ENCODE measurements around the gene CRY2.
"Not testable (repeated sequence)": the region's sequence is repeated elsewhere in the genome, so short reads cannot be mapped to it uniquely, and the experiment has no call there.

CRY2 gene

DNA sequence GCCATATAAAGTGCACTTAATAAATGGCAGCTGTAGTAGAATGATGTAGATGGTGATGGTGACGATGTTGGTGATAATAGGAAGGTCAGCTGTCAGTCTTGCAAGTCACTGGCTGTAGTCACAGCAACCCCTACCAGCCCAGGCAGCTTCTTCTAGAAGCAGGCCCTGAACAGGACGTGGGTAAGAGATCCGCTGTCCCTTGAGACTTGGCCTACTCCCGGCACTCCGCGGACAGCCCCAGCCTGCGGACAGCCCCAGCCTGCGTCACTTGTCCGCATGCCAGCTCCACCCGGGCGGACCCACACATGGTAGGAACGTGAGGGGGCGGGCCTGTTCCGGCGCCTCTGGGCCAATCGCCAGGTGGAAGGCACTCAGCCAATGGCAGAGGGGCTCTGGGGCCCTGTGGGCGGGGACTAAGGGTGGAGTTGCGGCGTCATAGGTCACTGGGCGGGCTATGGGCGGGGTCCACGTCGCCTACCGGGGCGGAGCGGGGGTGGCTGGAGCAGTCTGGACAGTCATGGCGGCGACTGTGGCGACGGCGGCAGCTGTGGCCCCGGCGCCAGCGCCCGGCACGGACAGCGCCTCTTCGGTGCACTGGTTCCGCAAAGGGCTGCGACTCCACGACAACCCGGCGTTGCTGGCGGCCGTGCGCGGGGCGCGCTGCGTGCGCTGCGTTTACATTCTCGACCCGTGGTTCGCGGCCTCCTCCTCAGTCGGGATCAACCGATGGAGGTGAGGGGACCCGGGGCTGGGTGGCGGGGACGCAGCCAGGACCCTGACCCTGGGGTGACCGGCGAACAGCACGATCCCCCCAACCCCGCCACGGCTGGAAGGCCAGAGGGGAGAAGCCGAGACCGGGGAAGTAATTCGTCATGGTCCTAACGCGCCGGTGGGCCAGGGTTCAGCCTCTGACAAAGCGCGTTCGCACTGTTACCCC lies at the start of gene CRY2:
Gene CRY2 (plus strand): TSS at position 502 of the 937 bp plus-strand sequence. CDS start 16 bp downstream, at position 518.
- peak; percentile 82 for FAIRE-seq

- no peak for FAIRE-seq
Measured at GRCh38 chr11:45798793-45799441, 48.4 kb upstream of the CRY2 start.

DNA sequence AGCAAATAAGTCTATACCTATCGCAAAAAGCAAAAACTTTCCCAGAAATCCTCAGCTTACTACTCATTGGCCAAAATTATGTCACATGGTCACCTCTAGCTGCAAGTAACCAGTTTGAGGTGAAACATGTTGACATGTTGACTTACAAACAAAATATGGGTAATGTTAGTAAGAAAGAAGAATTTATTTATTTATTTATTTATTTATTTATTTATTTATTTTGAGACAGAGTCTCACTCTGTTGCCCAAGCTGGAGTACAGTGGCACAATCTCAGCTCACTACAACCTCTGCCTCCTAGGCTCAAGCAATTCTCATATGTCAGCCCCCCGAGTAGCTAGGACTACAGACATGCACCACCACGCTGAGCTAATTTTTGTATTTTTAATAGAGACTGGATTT lies 47.7 kb upstream of the CRY2 start:
- no peak for FAIRE-seq

DNA sequence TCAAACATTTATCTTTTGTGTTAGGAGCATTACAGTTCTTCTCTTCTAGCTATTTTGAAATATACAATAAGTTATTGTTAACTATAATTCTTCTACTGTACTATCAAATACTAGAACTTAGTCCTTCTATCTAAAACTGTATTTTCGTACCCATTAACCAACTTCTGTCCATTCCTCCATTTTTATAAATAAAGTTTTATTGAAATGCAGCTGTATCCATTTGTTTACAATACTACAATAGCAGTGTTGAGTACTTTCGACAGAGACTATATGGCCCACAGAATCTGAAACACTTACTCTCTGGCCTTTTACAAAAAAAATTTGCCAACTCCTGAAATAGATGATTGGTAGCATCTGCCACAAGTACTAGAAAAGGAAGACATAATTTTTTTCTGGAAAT lies 47.0 kb upstream of the CRY2 start:
- FAIRE-seq, result no peak

DNA sequence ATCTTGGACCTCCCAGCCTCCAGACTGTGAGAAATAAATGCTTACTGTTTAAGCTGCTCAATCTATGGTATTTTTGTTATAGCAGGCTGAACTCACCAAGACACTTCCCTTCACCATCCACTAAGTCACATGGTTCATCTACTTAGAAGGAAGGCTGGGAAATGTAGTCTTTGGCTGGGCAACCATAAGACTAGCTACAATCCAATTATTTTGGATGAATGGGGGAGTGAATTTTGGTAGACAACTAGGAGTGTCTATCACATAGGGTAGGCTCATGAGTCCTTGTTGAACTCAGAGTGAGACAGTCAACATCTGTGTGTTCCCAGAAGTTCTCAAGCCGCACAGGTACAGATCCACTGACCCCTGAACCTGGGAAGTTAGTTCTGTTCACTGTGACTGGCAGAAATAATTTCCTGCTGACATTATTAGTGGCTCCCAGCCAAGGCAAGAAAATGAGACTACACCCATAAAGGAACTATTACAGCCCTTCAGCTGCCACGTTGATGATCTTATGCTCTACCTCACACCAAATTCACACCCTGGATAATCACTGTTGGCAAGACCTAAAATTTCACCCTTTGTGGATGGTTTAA lies 45.5 kb upstream of the CRY2 start:
- no peak for FAIRE-seq

DNA sequence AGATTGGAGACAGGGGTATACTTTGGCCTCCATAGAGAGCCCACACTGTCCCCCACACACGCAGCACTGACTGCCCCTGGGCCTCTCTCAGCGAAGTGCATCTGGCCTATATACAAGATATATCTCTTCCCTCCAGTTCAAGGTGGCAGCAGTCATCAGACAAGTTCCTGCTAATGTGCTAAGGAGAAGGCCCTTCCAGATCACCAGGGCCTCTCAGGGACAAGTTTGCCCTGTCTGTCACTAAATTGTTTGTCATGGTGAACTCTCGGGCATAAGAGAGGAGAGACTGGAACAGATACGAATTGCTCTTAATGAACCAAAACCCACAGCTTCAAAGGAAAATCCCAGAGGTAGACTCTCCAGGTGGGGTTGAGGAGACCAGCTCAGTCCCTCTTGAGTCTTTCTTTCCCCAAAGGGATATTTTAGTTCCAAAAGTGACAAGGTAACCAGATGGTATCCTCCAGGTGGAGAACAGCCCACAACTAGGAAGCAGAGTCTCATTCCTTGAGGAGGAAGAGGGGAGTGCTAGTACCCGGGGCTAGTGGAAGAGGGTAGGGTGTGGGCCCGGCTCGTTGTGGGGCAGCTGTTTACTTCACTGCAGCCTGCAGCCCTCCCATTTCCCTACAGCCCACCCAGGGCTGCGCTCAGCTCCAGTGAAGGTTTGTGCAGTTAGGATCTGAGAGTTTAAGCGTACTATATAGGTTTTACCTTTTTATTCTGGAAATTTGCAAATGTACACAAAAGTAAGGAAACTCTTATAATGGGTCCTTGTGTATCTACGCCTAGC lies 44.6 kb upstream of the CRY2 start:
- FAIRE-seq, result no peak

DNA sequence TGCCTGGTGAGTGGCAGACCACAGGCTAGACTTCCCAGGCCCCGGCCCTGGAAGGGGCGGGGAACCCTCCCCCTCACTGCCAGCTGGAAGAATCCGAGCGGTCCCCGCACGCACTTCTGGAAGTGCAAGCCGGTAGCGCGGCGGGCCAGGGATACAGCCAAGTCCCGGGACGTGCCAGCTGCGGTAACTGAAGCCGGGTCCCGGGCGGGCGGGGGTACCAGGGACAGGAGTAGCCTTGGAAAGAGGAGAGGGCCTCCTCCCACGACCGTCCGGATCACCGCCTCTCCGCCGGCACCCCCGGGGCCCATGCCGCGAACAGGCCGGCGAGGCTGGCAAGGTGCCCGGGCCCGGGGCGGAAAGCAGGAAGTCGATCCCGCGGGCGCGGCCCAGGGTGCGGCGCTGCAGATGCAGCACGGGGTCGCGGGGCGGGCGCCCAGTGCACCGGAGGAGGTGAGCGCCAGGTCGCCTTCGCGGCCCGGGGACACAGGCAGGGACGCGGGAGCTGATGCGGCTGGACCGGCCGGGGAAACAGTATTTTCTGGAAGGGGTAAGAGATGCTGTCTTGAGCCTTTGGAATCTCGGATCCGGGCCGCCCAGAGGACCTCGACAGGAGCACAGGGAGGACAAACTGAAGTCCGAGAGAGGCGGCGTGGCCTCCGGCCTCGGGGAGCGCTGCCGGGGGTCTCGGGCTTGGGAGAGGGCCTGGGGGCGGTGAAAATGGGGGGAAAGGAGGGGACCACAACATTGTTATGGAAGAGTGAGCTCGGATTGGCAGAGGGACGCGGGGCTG lies 43.1 kb upstream of the CRY2 start:
- FAIRE-seq, result no peak

DNA sequence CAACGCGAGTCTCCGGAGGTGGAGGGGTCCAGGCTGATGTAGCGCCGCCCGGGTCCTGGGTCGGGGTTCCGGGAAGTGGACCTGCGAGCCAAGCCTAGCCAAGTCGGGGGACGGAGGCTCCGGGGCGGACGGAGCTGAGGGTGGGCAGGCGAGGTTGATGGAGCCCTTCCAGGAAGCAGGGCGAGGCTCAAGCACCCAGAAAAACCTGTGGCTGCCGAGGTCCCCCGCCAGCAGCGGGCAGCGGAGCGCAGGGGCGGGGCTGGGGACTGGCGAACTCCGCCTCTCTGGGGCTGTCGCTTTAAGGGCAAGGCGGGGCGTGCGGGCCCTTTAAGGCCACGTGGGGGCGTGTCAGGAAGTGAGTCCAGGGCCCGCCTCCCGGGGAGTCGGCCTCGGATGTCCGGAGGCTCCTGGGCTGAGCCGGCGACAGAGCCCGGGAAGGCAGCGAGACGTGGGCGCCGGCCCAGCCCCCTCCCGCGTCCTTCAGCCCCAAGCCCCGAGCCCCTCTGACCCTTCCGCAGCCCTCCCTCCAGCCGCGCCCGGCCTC lies 42.4 kb upstream of the CRY2 start, which contains the start of gene SLC35C1:
Gene SLC35C1 (plus strand): TSS at position 389 of the 544 bp plus-strand sequence. CDS start 653 bp downstream, outside the sequence.
- no peak for FAIRE-seq

DNA sequence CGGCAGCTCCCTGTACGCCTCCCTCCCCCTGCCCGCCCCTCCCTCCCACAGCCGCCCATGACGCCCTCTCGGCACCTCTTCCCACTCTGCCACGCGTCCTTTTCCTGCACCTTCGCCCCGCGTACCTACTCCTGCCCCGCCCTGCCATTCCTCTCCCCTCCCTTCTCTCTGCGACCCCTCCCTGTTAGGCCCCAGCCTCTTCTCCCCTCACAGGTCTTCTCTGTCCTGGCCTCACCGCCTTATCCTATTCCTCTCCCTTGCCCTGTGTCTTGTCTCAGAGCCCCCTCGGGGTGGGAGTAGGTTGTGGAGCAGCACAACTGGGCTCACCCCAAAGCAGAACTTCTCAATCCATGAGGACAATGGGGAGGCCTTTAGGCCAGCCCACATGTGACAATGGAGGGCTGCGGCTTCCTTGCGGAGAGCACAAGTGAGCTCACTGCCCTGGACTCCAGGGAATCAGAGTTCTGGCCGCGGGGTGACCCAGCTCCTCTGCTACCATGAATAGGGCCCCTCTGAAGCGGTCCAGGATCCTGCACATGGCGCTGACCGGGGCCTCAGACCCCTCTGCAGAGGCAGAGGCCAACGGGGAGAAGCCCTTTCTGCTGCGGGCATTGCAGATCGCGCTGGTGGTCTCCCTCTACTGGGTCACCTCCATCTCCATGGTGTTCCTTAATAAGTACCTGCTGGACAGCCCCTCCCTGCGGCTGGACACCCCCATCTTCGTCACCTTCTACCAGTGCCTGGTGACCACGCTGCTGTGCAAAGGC lies 41.8 kb upstream of the CRY2 start:
- FAIRE-seq, result no peak

DNA sequence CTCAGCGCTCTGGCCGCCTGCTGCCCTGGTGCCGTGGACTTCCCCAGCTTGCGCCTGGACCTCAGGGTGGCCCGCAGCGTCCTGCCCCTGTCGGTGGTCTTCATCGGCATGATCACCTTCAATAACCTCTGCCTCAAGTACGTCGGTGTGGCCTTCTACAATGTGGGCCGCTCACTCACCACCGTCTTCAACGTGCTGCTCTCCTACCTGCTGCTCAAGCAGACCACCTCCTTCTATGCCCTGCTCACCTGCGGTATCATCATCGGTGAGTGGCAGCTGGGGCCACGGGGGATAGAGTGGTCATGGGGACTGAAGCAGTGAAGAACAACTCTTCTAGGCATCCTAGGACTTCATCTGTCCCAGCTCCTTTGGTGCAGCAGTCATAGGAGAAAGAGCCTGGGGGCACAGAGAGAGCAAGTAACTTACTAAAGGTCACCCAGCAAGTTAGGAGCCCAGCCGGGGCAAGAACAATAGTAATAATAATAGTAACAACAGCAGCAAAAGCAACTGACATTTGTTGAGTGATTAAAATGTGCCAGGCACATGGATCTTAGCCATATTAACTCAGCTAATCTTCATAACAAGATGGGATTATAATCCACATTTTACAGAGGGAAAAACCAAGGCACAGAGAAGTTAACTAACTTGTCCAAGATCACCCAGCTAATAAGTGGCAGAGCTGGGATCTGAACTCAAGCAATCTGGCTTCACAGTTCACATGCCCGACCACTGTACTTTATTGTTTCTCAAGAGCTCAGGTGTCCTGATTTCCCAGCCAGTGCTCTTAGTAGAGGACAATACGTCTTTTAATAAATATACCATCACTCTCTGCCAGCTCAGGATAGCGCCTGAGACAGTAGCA lies 41.0 kb upstream of the CRY2 start:
- FAIRE-seq, result no peak

DNA sequence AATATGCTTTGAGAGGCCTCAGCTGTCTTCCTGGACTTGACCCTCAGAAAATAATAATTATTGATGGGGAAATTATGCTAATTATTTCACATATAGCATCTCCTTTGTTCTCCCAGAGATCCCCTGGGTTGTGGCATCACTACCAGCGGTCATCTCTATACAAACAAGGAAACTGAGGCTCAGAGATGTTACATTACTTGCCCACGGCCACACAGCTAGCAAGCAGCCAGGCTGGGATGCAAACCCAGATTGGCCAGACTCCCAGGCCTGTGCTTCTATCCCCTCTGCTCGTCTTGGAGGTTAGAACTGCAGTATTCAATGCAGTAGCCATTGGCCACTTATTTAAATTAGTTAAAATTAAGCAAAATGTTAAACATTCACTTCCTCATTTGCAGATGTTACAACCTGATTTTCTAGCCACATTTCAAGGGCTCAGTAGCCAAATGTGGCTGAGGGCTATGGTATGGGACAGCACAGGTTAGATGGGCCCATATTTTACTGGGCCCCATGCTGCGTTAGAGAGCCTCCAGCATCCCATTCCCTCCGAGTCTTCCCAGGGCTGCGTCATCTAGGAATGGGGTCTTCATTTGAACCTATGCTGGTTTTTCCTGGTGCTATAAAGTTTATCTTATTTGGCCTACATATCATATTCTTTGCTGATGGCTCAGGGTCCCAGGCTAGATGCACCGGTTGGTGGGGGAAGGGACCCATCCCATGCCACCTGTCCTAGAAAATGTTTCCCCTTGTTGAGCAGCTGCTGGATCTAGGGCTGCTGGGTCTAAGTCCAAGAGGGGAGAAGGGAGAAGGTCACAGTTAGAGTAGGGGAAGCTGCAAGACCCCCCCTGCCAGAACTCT lies 40.1 kb upstream of the CRY2 start:
- FAIRE-seq, result no peak

DNA sequence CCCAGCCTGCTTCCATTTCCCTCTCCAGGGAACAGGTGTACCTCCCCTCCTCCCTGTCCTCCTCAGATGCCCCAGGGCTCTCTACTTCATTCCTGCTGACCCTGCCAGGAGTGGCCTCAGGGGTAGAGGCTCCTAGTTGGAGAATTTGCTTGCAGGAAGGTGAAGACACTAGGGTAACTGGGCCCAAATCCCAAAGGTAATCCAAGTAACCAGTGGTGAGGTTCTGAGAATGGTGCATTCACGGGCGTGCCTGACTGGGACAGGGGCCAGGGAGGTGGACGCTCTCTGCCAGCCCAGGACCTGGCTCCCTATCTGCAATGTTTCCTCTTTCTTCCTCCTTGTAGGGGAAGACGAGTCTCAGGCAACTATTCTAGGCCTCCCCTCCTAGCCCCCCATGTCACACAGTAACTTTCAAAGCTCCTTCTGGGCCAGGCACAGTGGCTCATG lies 39.5 kb upstream of the CRY2 start:
- FAIRE-seq, result no peak

GRCh38 chr11:45808427-45808826 lies 38.8 kb upstream of the CRY2 start:
- FAIRE-seq, result not testable (repeated sequence)

GRCh38 chr11:45809456-45810395 lies 37.5 kb upstream of the CRY2 start:
- no peak for FAIRE-seq

DNA sequence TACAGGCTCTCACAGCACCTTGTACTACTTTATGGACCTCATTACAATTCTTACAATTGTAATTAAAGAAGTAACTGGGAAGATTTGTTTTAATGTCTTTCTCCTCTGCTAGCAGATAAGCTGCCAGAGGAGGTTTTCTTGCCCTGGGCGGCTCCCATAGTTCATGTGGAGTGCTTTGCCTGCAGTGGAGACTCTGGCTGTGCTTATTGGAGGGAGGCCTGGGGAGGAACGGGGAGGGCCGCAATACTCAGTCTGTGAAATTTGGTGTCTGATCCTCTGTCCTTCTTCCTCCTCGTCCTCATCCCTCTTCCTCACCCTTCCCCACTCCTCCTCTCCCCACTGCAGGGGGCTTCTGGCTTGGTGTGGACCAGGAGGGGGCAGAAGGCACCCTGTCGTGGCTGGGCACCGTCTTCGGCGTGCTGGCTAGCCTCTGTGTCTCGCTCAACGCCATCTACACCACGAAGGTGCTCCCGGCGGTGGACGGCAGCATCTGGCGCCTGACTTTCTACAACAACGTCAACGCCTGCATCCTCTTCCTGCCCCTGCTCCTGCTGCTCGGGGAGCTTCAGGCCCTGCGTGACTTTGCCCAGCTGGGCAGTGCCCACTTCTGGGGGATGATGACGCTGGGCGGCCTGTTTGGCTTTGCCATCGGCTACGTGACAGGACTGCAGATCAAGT lies 36.7 kb upstream of the CRY2 start:
- FAIRE-seq, result no peak

GRCh38 chr11:45811109-45811435 lies 36.2 kb upstream of the CRY2 start:
- FAIRE-seq, result no peak
